Amniotic stem cell (primary cell): ENCODE results near the gene ENPP1.

ENCODE experiments used
- DNase-seq: peaks from one replicate; lab custom pipeline; 2025; lab: John Stamatoyannopoulos, UW

Gene ENPP1

DNA sequence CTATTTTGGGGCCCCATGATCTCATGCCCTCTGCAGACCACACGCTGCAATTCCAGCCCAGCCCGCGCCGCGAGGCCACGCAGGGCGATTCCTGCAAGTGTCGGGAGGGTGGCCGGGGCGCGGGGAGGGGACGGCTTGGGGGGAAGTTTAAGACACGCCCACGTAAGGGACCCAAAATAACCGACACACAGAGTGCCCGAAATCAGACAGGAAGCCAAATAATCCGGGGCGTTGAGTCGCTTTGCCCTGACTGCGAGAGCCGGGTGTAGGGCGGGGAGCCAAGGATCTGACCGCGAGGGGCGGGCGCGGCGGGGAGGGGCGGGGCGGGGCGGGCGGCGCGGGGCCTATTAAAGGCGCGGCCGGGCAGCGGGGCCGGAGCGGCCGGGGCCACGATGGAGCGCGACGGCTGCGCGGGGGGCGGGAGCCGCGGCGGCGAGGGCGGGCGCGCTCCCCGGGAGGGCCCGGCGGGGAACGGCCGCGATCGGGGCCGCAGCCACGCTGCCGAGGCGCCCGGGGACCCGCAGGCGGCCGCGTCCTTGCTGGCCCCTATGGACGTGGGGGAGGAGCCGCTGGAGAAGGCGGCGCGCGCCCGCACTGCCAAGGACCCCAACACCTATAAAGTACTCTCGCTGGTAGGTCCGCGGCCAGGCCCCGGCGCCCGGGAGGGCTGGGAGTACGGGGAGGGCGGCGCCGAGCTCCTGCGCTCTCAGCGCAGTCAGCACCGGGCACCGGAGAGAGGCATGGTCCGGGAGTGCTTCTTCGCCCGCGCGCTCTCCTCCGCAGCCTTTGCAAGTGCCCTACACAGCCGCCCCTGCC lies at the start of gene ENPP1:
ENPP1 (plus strand) TSS at position 377 of the 816 bp plus-strand sequence; CDS start at position 393, 16 bp downstream.
- no peak for DNase-seq

DNA sequence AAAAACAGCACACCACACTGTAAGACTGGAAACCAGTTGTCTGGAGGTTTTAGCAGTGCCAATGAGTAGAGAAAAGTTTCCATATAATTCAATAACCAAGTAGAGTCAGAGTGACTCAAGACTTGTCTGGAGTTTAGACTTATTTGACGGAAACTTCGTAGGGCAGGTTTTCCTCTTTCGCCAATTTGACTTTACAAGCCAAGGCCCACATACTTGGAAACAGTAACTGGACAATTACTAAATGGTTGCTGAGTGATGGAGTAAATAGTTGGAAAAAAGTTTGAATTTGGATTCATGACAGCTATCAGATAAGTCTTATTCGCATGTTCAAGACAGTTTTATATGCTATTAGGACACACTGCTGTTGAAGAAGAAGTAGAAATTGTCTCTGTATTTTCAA lies 48.9 kb upstream of the ENPP1 start:
- DNase-seq = no peak

DNA sequence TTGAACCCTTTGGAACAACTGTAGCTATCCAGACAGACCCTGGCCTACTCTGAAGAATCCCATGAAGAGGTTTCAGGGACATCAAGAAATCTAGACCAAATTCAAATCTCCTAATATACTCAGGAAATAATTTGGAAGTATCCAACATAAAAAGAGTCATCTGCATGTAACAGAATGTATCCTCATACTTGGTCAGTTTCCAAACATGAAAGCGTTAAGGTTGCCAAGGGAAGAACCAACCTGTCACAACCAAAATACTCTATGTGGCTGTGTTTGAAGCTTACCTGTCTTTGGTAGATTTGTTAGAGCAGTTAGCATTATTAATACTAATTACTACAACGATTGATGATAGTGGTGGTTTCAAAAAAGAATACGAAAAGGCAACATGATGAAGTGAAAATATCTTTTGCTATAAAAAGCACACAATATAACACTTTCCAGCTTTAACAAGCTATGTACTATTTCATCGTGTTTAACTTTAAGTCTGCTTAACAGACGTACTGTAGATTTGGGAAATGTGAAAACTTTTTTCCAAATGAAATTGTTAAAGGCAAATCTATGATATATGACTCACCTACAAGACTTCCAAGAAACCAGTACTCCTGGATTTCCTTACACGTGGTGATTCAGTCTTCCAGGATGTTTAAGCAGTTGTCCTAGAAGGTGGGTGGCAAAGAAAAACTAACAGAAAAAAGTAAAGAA lies 46.6 kb upstream of the ENPP1 start:
- peak; percentile 17 for DNase-seq

DNA sequence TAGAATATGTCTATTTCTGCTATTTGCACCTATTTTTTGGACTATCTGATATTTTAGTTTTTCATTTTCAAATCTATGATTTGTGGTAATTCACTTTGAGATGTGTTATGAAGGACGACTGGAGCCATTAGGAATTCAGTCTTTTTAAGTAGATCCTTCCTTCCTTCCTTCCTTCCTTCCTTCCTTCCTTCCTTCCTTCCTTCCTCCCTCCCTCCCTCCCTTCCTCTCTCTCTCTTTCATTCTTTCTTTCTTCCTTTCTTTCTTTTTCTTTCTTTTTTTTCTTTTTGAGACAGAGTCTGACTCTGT lies 46.1 kb upstream of the ENPP1 start:
- no peak for DNase-seq

DNA sequence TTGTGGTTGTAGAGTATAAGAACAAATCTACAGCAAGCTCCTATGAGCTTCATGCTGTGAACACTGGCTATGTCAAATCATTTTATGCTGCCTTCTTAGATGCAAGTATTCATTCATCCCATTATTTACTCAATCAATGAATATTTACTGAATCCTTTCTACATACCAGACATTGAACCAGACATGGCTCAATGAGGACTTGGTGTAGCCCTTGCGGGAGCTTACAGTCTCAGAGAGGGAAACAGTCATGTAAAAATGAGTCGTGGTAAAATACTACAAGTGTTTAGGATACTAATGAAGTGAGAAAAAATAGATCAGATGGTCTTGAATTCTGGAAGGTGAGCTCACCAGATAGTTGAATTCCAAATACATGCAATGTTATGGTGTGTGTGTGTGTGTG lies 44.8 kb upstream of the ENPP1 start:
- DNase-seq = no peak

DNA sequence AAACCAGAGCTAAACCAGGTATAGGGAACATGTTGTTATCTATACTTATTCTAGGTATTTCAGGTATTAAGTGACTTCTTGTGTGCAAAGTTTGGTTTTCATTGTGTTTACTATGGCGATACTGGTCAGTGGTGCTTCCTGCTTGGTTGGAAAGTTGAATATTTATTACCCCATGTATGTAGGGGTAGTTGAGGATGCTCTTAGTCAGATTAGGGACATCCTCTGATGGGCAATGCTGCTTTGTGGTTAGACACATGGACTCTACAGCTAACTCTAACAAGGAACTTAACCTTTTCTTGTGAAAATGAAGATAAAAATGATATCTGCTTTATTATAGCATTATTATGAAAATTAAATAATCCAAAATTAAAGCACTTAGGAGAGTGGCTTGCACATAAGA lies 44.1 kb upstream of the ENPP1 start:
- no peak for DNase-seq

DNA sequence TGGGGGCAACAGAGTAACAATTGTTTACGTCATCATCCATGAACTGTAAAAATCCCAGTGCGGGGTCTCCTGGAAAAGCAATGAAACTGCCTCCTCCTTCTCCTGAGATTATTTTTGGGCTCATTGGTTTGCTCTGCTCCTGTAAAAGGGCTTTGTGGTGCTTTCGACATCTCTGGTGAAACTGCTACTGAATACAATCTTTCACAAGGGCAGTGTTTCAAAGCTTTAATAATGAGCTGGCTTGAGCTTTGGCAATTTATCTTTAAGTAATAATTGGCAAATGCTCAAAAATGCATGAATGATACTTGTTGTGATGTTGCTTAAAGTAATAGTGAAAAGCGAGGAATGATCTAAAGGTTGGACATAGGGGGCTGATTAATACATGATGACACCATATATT lies 43.5 kb upstream of the ENPP1 start:
- DNase-seq = no peak

DNA sequence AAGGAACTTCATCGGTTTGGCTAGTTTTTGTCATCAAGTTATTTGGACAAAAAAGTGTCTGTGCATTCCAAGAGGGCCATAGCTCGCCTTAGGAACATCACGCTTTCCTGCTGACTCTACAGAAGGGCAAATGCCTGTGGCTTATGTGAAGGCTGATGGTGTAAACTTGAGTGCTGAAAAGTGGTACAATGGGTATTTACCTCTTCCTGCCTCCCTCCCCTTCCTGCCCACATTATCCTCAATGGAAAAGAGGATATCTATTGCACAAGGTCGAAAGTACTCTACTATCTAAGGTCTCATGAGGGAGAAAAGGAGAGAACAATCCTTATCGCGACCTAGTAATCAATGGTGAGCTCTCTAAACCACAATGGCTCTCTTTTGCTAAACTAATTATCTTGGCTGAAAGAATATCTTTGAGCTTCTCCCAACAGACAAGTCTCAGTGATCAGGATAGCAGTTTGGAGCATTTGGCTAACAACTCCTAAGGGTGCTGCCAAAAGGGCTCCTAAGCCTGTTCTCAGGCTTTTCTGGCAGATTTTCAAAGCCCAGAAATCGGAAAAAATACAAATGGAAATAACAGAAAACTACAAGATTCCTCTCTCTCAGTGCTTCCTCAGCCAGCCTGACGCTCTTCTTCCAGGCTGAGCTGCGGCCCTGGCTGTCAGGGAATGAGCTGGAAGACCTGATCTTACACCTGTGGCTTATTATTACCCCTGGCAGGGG lies 42.6 kb upstream of the ENPP1 start:
- no peak for DNase-seq

DNA sequence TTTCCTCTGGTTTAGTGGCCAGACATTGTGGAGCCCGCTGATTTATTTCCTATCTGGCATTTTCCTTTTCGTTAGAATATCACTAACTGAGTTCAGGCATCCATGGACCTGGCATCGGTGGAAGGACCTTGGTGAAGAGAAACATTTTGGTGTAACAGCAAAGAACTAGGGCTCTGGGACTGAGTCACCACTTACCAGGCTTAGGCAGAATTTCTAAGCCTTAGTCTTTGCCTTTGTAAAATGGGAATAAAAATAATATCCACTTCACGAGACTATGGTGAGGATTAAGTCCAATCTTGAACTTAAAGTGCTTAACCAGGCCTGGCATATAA lies 42.0 kb upstream of the ENPP1 start:
- no peak for DNase-seq

DNA sequence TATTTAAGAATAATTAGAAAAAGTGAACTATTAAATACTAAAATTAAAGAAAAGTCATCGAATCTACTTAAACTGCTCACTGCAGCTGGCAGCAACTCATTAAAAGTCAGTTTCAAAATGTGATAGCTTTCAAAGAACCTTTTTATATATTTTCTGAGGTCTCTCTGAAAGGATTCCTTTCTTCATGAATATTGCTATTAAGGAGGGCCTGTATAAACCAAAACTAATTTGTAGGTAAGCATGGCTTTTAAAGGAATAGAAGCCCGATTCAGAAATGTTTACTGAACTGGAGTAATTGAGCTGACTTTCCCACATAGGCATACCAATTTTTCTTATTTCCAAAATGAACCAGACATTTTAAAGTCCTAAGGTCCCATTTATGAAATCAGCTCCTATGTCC lies 41.2 kb upstream of the ENPP1 start:
- no peak for DNase-seq

DNA sequence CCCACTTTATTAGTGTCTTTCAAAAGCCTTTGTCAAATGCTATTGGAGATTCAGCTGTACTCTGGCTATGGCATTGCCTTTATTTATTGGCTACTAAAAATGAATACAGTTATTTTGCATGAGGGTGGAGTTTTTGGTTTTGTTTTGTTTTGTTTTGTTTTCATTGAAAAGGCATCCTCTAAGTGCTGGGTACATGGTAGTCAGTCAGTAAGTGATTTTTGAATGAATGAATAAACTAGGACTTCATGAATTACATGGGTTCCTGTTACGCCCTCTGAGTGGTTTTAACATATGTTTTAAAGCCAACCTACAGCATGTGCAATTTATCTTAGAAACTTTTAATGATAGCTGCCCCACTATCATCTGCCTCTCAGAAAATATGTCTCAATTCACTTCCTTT lies 38.9 kb upstream of the ENPP1 start:
- no peak for DNase-seq

DNA sequence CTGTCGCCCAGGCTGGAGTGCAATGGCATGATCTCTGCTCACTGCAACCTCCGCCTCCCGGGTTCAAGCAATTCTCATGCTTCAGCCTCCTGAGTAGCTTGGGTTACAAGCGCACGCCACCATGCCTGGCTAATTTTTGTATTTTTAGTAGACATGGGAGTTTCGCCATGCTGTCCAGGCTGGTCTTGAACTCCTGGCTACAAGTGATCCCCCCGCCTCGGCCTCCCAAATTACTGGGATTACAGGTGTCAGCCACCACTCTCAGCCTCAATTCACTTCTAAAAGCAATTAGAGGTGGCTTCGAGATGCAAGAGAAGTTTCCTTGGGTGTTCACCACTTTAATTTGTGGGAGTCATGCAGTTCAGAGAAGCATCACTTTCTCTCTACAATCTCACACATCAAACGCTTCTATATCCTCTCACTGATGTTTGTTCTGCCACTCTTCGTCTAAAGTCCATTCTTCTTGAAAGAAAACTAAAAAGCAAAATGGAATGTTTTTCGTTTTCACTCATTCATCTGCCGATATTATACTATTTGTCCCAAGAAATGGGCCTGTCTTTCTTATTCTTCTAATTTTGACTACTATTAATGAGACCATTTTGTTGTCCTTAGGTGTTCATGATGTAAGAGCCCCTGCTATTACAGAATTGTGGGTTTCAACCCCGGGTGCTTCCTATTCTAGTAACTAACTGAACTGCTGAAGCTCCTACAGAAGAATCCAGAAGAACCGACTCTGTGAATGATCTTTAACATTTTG lies 38.3 kb upstream of the ENPP1 start:
- DNase-seq = no peak

DNA sequence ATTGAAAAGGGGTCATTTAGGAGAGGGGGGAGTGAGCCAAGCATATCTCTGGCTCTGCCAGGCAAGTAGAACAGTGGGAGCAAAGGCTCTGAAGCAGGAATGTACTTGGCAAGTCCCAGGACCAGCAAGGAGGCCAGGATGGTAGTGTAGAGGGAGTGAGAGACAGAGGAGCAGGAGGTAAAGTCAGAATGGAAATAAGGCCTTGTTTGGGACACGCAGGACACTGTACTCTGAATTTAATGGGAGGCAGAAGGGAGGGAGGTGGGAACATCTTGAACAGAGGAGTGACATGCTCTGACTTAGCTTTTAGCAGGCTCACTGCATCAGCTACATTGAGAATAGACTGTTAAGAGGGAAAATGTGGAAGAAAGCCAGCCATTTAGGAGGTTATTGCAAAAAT lies 37.0 kb upstream of the ENPP1 start:
- DNase-seq = no peak

DNA sequence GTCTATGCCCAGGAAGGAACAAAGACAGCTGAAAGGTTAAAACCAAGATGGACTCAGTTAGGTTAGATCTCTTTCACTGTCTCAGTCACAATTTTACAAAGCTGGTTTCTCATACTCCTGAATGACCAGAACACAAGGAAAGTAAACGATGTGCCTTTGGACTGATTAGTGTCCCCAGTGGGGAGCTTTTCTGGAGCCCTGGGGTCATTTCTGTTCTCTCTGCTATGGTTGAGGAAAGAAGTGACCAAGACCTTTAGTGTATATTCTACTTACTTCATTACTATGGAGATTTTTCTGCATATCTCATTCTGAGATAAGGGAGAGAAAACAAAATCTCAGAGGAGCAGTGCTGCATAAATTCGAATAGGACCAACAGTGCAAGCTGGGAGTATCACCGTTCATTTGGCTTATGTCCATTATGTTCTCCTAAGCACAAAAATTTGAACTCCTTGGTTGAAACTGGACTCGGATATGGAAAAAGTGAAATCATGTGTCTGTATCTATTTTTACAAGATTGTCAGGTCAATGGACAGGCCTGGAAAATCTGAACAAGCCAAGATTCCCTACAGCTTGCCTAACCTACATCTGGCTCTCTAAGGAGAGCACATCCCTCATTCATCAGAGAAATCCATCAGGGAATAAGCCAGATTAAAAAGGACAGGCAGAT lies 34.4 kb upstream of the ENPP1 start:
- no peak for DNase-seq

DNA sequence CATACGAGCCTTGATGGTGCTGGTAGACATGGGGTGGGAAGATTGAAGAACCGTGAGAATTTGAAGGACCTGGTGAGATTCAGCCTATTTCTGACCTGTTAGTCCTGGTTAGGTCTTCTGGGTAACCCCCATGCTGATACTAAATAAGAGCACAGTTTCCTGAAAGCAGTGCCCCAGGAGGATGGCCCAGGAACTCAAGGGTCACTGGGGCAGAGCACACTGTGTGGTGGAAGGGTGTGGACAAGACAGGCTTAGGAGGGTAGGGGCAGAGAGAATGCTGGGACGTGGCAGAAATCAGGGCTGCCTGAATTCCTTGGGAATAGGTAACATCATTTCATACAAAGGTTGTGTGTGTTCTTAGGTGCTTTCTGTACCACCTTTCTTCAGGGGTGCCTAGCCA lies 31.9 kb upstream of the ENPP1 start:
- no peak for DNase-seq

DNA sequence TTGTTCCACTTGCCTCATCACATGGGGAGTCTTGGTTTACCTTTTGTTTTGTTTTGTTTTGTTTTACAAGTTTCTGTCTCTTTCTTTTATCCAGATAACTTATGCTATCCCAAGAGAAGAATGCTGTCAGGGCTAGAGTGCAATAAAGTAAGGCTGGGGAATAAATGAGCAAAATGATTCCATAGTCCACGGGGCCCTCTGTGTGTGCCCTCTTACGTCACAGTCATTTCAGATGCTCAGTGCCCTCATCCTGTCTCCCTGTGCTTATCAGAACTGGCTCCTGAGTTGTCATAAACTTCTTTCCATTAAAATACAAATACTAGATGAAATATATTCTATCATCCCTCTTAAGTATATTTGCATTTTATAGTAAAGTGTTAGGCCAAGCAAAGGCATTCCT lies 30.8 kb upstream of the ENPP1 start:
- no peak for DNase-seq

DNA sequence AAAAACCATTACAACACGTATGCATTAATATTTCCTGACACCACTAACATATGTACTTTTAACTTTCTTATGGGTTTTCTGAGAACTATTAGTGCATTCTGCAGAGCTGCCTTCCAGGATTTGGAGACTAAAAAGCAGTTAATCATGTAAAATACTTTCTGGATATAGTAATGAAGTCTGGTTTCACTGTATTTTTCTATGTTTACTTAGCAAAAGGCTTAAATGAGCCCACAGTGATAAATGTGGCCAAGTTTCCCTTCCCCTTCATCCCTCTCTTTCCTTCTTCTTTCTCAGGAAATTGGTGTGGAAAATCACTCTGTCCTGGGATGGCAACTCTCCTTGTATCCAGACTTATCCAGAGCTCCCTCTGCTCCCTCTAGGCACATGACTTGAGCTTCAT lies 29.7 kb upstream of the ENPP1 start:
- no peak for DNase-seq

DNA sequence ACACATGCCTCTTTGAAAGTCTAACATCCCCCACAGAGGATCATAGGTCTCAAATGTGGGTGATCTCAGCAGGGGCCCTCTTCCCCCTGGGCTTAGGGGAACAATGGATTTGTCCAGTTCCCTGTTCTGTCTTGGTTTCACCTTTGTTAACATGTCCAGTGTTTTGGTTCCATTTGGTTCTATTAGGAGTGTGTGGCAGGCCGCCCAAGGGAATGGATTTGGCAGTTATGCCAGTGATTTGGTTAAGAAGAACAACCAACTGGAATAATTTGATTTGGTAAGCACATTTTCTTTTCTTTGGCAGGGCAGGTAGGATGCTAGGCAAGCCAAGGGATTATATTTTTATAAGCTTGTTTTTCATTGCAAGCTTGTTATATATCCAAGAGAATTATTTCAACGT lies 28.5 kb upstream of the ENPP1 start:
- DNase-seq = no peak

DNA sequence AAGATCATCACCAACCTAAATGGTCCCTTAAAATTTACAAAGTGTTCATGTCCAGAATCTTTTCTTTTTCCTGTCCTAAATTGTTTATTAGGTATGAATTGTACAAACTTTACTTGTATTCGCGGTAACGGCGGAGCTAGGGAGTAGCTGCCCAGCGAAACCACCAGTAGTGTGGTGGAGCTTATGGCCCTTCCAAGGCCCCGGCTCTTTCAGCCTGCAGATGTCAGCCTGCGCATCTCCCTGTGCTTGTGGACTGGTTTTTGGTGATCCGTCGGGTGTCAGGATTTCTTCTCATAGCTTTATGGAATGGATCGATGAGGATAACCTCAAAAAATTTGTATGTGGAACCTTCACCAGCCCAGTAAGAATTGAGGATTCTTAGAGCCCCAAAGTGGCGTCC lies 27.2 kb upstream of the ENPP1 start:
- DNase-seq = no peak

DNA sequence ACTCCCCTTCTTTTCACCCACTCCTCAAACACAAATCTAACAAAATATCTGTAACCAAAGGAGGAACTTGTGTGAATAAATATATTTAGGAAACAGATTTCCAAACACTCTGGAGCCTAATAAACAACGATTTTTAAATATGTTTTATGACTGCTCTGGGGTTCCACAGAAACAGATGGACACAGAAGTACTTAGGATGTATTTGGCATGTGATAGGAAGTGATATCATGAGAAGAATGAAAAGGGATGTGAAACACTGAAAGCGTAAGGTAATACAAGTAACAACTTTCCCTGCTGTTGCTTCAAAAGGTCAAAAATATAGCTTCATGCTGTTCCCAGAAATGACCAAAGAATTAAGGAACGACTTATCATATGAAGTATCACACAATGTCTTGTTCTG lies 26.1 kb upstream of the ENPP1 start:
- no peak for DNase-seq

DNA sequence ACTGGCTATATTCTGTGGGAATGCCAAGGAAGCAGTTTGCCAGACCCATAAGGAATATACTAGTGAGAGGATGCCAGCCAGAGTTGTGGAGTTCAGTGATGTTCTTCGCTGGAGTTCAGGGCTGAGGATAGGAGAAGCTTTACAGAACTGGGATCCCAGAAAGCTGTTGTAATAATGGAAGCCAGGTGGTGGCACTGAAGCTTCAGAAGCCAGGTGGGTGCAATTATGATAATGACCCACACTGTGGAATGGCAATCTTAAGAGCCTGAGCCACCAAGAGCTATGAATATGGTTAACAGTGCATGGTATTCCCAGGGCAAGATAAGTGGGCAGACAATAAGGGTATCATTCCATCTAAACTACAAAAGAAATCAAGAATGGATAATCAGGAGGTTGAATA lies 25.1 kb upstream of the ENPP1 start:
- no peak for DNase-seq

DNA sequence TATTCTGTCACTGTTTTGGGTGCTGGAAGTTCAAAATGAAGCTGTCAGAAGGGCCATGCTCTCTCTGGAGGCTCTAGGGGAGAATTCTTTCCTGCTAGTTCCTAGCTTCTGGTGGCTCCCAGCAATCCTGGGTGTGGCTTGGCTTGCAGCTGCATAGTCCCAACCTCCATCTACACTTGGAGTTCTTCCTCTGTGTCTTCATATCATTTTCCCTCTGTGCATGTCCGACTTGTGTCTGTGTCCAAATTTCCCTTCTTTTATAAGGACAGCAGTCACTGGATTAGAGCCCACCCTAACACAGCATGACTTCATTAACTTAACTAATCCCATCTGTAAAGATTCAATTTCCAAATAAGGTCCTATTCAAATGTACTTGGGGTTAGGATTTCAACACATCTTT lies 23.3 kb upstream of the ENPP1 start:
- no peak for DNase-seq
